ENCODE data around the gene WDR64. TPM values are rescaled to one million over a fixed set of nuclear protein-coding genes. Genes with fewer than 3 reads are reported as not detected.
A peak's percentile ranks its signal among the peaks of the same experiment; 100 is the strongest.
"Not testable (repeated sequence)": the region's sequence is repeated elsewhere in the genome, so short reads cannot be mapped to it uniquely, and the experiment has no call there.

The WDR64 gene
- polyA plus RNA-seq, 1 donor, result 0.58 TPM

- DNase-seq, result no peak
Observed at GRCh38 chr1:241800640-241801039, 148.6 kb downstream of the WDR64 start.

GRCh38 chr1:241802863-241803262 lies 150.8 kb downstream of the WDR64 start:
- DNase-seq, result no peak

GRCh38 chr1:241804706-241805105 lies 152.6 kb downstream of the WDR64 start:
- DNase-seq, result not testable (repeated sequence)

GRCh38 chr1:241808265-241808664 lies 156.2 kb downstream of the WDR64 start:
- no peak for DNase-seq

GRCh38 chr1:241810769-241811405 lies 158.8 kb downstream of the WDR64 start:
- DNase-seq, result no peak

- DNase-seq, result no peak
Observed at GRCh38 chr1:241813768-241814320, 161.8 kb downstream of the WDR64 start.

GRCh38 chr1:241816008-241816407 lies 163.9 kb downstream of the WDR64 start:
- no peak for DNase-seq

DNA sequence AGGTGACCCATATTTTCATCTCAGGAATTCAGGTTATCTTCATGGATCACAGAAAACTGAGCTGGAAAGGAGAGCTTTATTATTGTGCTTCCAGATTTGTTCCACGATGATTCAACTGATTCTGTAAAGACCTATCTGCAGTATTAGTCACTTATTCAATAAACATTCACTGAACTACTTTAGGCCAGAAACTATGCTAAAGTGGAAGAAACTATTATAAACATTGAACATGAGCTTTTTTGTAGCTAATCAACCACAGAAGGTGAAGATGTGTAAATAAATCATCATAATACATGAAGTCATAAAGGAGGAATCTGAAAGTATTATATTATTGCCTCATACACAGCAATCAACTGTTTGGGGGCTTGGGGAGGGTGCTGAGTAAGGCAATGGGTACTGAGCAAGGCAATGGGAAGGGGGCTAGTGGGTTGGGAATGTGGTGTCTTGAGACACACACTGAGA lies 165.3 kb downstream of the WDR64 start:
- no peak for DNase-seq

DNA sequence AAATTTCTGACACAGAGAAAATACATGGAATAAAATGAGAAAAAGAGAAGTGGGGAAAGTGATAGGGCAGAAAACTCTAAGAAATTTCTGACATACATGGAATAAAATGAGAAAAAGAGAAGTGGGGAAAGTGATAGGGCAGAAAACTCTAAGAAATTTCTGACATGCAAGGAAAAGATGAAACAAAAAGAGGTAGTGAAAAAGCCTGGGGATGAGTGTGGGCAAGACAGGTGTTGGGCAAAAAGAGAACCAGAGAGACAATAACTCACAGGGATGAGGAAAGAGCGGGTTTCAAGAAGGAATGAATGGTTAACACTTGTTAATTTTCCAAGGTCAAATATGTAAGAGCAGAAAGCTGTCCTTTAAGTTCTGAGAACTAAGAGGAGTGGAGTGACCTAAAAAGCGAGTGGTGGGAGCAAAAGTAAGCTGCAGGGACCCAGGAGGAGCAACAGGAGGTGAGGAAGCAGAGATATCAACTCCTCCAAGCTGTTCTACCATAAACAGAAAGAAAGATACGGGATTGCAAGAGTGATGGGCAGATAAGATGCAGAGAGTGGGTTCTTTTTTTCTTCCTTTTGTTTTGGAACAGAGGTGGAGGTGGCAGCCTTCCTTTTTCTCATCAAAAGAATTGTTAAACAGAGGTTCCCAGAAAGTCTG lies 166.0 kb downstream of the WDR64 start:
- no peak for DNase-seq

GRCh38 chr1:241819340-241819866 lies 167.3 kb downstream of the WDR64 start:
- no peak for DNase-seq

DNA sequence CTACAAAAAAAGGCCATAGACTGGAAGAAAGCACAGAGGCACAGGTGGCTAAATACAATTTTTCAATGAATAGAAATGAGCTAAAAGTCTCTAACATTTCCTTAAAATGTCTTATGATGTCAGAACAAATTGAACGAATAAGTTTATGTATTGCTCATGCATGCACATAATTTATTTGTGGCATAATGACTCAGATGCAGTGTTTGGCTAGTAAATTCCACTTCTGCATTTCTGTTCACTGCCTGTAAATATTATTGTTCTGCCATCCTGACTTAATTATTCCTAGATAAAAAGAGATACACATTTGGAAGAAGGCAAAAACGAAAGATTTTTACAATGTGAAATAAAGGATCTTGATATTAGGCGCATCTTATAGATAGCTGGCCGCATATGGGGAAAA lies 169.3 kb downstream of the WDR64 start:
- no peak for DNase-seq

GRCh38 chr1:241822846-241823245 lies 170.8 kb downstream of the WDR64 start:
- no peak for DNase-seq

- no peak for DNase-seq
Observed at GRCh38 chr1:241823925-241824324, 171.8 kb downstream of the WDR64 start.

DNA sequence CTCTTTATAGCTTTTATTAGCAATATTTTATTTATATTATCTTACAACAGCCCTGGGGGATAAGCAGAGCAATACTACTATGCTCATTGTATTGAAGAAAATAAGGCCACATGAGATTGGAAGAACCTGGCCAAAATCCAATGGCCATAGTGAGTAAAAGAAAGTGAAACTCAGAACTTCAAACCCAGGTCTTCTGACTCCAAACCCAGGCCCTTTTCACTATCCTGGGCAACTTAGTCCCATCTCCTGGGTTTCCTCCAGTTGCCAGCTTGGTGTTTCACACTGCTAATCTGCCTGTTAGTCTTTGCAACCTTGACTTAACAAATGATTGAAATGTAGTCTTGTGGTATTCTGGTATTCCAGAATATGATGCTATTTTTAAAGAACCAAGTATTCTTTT lies 173.5 kb downstream of the WDR64 start:
- DNase-seq, result no peak

GRCh38 chr1:241826613-241827012 lies 174.5 kb downstream of the WDR64 start:
- DNase-seq, result not testable (repeated sequence)

DNA sequence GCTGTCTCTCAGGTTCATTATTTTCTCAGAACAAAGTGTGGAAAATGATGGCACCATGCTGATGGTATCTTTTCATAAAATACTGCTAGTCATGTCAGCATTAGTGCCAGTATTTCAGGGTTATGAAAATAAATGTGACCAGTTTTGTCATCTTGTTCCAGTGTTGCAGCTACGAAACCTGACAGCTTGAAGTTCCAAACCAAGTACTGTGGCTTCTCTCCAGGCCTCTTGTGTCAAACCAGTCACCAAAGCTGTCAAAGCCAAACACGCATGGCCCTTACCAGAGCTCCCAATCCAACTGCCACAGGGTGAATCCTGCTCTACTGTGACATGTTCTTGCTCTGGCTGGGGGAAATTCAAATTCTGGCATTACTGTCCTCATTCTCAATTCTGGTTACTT lies 175.2 kb downstream of the WDR64 start:
- DNase-seq, result no peak

DNA sequence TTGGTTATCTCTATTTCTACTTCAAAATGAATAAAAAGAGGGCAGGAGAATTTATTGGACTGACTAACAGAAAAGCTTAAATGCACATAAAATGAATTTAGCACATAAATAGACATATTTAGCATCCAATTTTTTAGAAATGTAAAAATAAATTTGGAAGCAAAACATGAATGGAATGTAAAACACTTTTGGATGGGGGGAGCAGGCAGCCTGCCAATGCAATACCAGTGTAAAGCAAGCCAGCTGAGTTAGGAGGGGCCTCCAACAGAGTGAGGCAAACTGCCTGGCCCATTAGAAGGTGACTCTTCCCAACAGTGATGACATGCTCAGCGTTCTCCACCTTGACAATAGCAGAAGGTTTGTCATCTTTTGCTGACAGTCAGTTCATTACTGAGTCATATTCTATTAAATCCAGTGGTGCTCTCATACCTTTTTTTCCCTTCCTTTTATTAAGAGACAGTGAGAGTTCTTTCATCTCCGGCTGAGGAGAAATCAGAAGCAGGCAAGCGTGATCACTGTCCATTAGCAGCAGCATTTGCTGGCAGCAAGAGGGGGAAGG lies 176.5 kb downstream of the WDR64 start:
- no peak for DNase-seq

- DNase-seq, result no peak
Observed at GRCh38 chr1:241829468-241829867, 177.4 kb downstream of the WDR64 start.

DNA sequence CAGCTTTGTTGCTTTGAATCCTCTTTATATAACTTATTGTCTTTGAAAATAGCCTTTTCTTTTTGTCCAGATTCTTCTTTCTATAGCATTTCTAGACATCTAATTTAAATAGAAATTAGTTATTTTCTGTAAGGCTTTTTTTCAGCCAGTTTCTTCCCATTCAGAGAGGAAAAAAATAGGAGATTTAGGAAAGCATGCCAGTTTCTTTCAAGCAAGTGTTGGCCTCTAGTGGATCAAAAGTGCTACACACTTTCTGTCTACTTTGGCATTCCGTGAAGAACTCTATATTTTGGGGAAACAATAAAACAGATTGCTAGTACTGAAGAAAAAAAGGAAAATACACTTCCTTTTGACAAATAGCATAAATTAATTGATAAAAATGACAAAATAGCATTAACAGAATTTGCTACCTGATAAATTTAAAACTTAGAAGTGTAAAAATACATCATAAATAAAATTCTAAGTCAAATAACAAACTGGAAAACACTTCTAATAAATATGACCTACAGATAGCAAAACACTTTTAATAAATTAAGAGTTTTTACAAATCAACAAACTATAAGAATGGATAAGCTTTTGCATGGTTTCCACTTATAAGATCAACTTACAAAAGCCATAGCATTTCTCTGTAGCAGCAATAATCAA lies 182.8 kb downstream of the WDR64 start:
- DNase-seq, result peak; percentile 28

DNA sequence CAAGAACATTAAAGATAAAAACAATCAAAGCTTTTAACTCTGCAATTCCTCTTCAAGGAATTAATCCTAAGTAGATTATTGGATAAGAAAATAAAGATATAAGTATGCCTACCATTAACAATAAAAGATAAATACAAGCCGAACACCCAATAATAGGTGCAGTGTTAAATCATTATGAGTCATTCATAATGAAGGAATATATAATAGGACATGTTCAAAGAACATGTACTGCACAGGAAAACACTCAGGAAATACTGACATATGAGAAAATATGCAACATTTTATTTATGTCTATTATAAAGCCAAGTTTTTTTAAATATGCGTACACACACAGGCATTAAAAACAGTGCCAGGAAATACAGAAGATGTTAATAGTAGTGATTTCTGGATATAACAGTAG lies 184.9 kb downstream of the WDR64 start:
- no peak for DNase-seq

DNA sequence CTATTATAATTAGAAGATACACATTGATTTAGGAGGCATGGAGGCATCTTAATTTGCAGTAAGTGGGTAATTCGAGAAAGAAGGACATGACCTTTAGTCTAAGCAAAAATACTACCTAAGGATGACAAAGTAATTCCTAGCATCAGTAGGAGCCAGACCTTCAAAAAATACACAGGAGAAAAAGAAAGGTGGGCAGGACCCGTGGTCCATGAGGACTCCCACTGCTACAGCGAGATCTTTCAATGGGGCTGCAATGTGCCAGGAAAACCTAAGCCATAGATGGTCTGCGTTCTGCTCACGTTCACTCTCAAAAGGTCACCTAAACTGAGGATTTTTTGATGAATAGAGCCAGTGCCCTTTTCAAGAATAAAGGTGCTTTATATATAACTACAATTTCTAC lies 185.3 kb downstream of the WDR64 start:
- DNase-seq, result no peak

DNA sequence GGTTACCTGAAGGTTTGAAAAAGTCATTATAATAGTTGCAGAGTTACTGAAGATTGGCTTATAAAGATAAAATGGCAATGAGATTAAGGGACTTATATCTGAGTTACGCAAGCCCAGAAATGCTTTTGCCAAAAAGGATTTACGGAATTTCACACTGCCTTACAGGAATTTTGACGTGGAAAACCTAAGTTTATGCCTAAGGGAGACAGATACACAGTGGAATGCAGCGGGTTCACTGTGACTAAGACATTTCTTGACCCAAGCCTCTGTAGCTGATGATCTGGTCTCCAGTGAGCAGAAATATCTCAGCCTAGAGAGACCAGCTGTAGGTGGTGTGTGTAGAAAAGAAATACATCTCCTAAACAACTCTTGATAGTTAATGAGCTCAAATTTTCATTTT lies 185.8 kb downstream of the WDR64 start:
- no peak for DNase-seq

- DNase-seq, result no peak
Observed at GRCh38 chr1:241838897-241839296, 186.8 kb downstream of the WDR64 start.

Measured in left kidney (tissue), 2 donors.